Naive thymus-derived CD8-positive, alpha-beta T cell (primary cell): ENCODE measurements around the gene SMYD3. TPM values are rescaled to one million over a fixed set of nuclear protein-coding genes. Genes with fewer than 3 reads are reported as not detected.

Experiments
- ATAC-seq, 2 donors: fragments of 150-1000 bp; cut with Tn5 transposase in 1 of 2; sonication (Bioruptor Pico), chemical (Tn5 transposase) in 1 of 2; 1 replicate in 1 of 2; 2 replicates in 1 of 2; pipeline ENCODE4 v1.10.0; 2021; ENCODE audit warnings: mild to moderate bottlenecking in 2 of 2, moderate library complexity in 2 of 2
- POLR2A ChIA-PET: fragments of 350-600 bp; sonication (Branson Sonifier 250); formaldehyde crosslinking; loops from one replicate; lab custom pipeline; 2021; ENCODE audit warnings: antibody characterized with exemption; lab: Charles Lee
- DNase-seq, 10 donors: peaks; one replicate each; pipeline versions ENCODE4 v3.0.0 to v3.0.0-alpha.2; 2020 to 2022
- H3K27ac Mint-ChIP-seq, 10 donors: one replicate each; pipeline ENCODE4 v1.8.0; 2020 to 2022; ENCODE audit warnings: mild to moderate bottlenecking in 10 of 10, mixed read lengths in 10 of 10, moderate library complexity in 4 of 10, inconsistent platforms in 1 of 10
- H3K27me3 Mint-ChIP-seq, 5 donors: one replicate each; pipeline ENCODE4 v1.8.0; 2021 to 2022; ENCODE audit warnings: mixed read lengths in 5 of 5
- H3K36me3 Mint-ChIP-seq, 3 donors: one replicate each; pipeline ENCODE4 v1.8.0; 2020 to 2022; ENCODE audit warnings: mixed read lengths in 3 of 3, mild to moderate bottlenecking in 2 of 3, inconsistent platforms in 1 of 3
- H3K4me1 Mint-ChIP-seq, 4 donors: one replicate each; pipeline ENCODE4 v1.8.0; 2021 to 2022; ENCODE audit warnings: mixed read lengths in 4 of 4
- H3K4me3 Mint-ChIP-seq, 10 donors: one replicate each; pipeline ENCODE4 v1.8.0; 2020 to 2022; ENCODE audit warnings: mild to moderate bottlenecking in 10 of 10, mixed read lengths in 10 of 10, moderate library complexity in 6 of 10, inconsistent platforms in 1 of 10
- H3K9me3 Mint-ChIP-seq, 9 donors: one replicate each; pipeline ENCODE4 v1.8.0; 2020 to 2022; ENCODE audit warnings: mixed read lengths in 9 of 9, mild to moderate bottlenecking in 3 of 9, inconsistent platforms in 1 of 9, moderate library complexity in 1 of 9
- polyA plus RNA-seq, 3 donors: library from polyadenylated mRNA; unstranded; fragments of 300-500 nt; fragmentation: Illumina TruSeq; gene quantifications; one replicate each; pipeline ENCODE4 v1.2.3, GENCODE V29; 2021
- total RNA-seq, 8 experiments: library from RNA in 2 of 8; stranded (reverse) in 2 of 8; gene quantifications; one replicate each; pipeline ENCODE4 v1.2.3 and lab custom pipeline; 2021 to 2026

The SMYD3 gene
- total and polyA plus RNA-seq, 5 experiments from 2014 or later, result 19.1 to 42.1 (median 36.5) TPM

GRCh38 chr1:246001142-246001836 lies 505.8 kb downstream of the SMYD3 start:
- H3K4me3 Mint-ChIP-seq, result no peak overlapping the region
- no peak overlapping the region for H3K27ac Mint-ChIP-seq
- ATAC-seq (no peak), DNase-seq (no peak)
- POLR2A ChIA-PET, result no interaction called here
- peaks cover 0 to 9% (median 7%) of the 10 kb centered on the region in 3 donors for H3K36me3 Mint-ChIP-seq
- H3K27me3 Mint-ChIP-seq, result no peaks in the 10 kb centered on the region
- H3K9me3 Mint-ChIP-seq, result no peaks in the 10 kb centered on the region
- peaks cover 0 to 6% (median 0%) of the 10 kb centered on the region in 4 donors for H3K4me1 Mint-ChIP-seq

GRCh38 chr1:246000638-246001015 lies 506.5 kb downstream of the SMYD3 start:
- no peak for DNase-seq
- Mint-ChIP-seq H3K27me3 (no peaks in the 10 kb centered on the region), H3K4me1 (peaks cover 0 to 6% (median 0%) of the 10 kb centered on the region in 4 donors), H3K36me3 (peaks cover 0 to 11% (median 7%) of the 10 kb centered on the region in 3 donors), H3K4me3 (no peak overlapping the region), H3K9me3 (no peaks in the 10 kb centered on the region), H3K27ac (peak overlapping the region in 2 of 10 donors; percentile 18 to 35)
- POLR2A ChIA-PET, result no interaction called here
- ATAC-seq, result no peak

GRCh38 chr1:245999697-246000637 lies 507.1 kb downstream of the SMYD3 start:
- peak overlapping the region in 4 of 10 donors; percentile 18 to 84 (median 29) for H3K27ac Mint-ChIP-seq
- ATAC-seq (no peak), DNase-seq (no peak)
- no peaks in the 10 kb centered on the region for H3K9me3 Mint-ChIP-seq
- peaks cover 0 to 11% (median 7%) of the 10 kb centered on the region in 3 donors for H3K36me3 Mint-ChIP-seq
- peaks cover 0 to 6% (median 0%) of the 10 kb centered on the region in 4 donors for H3K4me1 Mint-ChIP-seq
- POLR2A ChIA-PET, result interaction anchor here (0.5 kb wide), 1 partner anchor 9 kb away, joined by 3 read pairs; no protein-coding TSS in a partner anchor
- no peak overlapping the region for H3K4me3 Mint-ChIP-seq
- no peaks in the 10 kb centered on the region for H3K27me3 Mint-ChIP-seq

GRCh38 chr1:245997471-245998258 lies 509.4 kb downstream of the SMYD3 start:
- Mint-ChIP-seq H3K9me3 (no peaks in the 10 kb centered on the region), H3K36me3 (peaks cover 0 to 12% (median 11%) of the 10 kb centered on the region in 3 donors), H3K4me1 (peaks cover 0 to 3% (median 0%) of the 10 kb centered on the region in 4 donors), H3K27me3 (no peaks in the 10 kb centered on the region), H3K4me3 (no peak overlapping the region), H3K27ac (peak overlapping the region in 1 of 10 donors; percentile 25)
- ATAC-seq (no peak), DNase-seq (no peak)
- POLR2A ChIA-PET, result no interaction called here

- Mint-ChIP-seq H3K27me3 (no peaks in the 10 kb centered on the region), H3K27ac (peak overlapping the region in 1 of 10 donors; percentile 62), H3K36me3 (peaks cover 0 to 12% (median 11%) of the 10 kb centered on the region in 3 donors), H3K9me3 (no peaks in the 10 kb centered on the region), H3K4me3 (no peak overlapping the region), H3K4me1 (peaks cover 0 to 2% (median 0%) of the 10 kb centered on the region in 4 donors)
- POLR2A ChIA-PET, result no interaction called here
- DNase-seq (no peak), ATAC-seq (no peak)
Measured at GRCh38 chr1:245996811-245997210, 510.3 kb downstream of the SMYD3 start.

- Mint-ChIP-seq H3K4me3 (no peak overlapping the region), H3K27ac (no peak overlapping the region), H3K9me3 (no peaks in the 10 kb centered on the region), H3K36me3 (peaks cover 0 to 16% (median 11%) of the 10 kb centered on the region in 3 donors), H3K27me3 (no peaks in the 10 kb centered on the region), H3K4me1 (peaks cover 0 to 2% (median 0%) of the 10 kb centered on the region in 4 donors)
- POLR2A ChIA-PET, result no interaction called here
- ATAC-seq, result no peak
- no peak for DNase-seq
Measured at GRCh38 chr1:245995474-245995873, 511.6 kb downstream of the SMYD3 start.

- Mint-ChIP-seq H3K27ac (no peak overlapping the region), H3K27me3 (no peaks in the 10 kb centered on the region), H3K4me3 (no peak overlapping the region), H3K9me3 (no peaks in the 10 kb centered on the region), H3K36me3 (peaks cover 0 to 17% (median 2%) of the 10 kb centered on the region in 3 donors), H3K4me1 (peaks cover 0 to 4% (median 1%) of the 10 kb centered on the region in 4 donors)
- no peak for DNase-seq
- POLR2A ChIA-PET, result no interaction called here
- no peak for ATAC-seq
Measured at GRCh38 chr1:245991266-245991665, 515.8 kb downstream of the SMYD3 start.

GRCh38 chr1:245990315-245991022 lies 516.6 kb downstream of the SMYD3 start:
- Mint-ChIP-seq H3K36me3 (peaks cover 0 to 17% (median 0%) of the 10 kb centered on the region in 3 donors), H3K4me3 (no peak overlapping the region), H3K27ac (no peak overlapping the region)

GRCh38 chr1:245988393-245989078 lies 518.5 kb downstream of the SMYD3 start:
- ATAC-seq, result no peak
- H3K9me3 Mint-ChIP-seq, result no peaks in the 10 kb centered on the region
- no peak overlapping the region for H3K4me3 Mint-ChIP-seq
- peaks cover 0 to 12% (median 0%) of the 10 kb centered on the region in 3 donors for H3K36me3 Mint-ChIP-seq
- no peak overlapping the region for H3K27ac Mint-ChIP-seq
- peaks cover 0 to 7% (median 3%) of the 10 kb centered on the region in 4 donors for H3K4me1 Mint-ChIP-seq
- POLR2A ChIA-PET, result no interaction called here
- no peaks in the 10 kb centered on the region for H3K27me3 Mint-ChIP-seq
- DNase-seq, result no peak

More at GRCh38 chr1:245990315-245991022, 516.6 kb downstream of the SMYD3 start:
- no peak for DNase-seq
- POLR2A ChIA-PET, result no interaction called here
- H3K9me3 Mint-ChIP-seq, result no peaks in the 10 kb centered on the region
- ATAC-seq, result no peak
- peaks cover 0 to 4% (median 1%) of the 10 kb centered on the region in 4 donors for H3K4me1 Mint-ChIP-seq
- H3K27me3 Mint-ChIP-seq, result no peaks in the 10 kb centered on the region

- Mint-ChIP-seq H3K9me3 (no peaks in the 10 kb centered on the region), H3K4me1 (peaks cover 0 to 7% (median 3%) of the 10 kb centered on the region in 4 donors), H3K27ac (no peak overlapping the region), H3K27me3 (no peaks in the 10 kb centered on the region), H3K36me3 (peaks cover 0 to 11% (median 0%) of the 10 kb centered on the region in 3 donors), H3K4me3 (no peak overlapping the region)
- DNase-seq (no peak), ATAC-seq (no peak)
- POLR2A ChIA-PET, result no interaction called here
Measured at GRCh38 chr1:245987997-245988392, 519.1 kb downstream of the SMYD3 start.

GRCh38 chr1:245987577-245987976 lies 519.5 kb downstream of the SMYD3 start:
- H3K4me3 Mint-ChIP-seq, result no peak overlapping the region
- POLR2A ChIA-PET, result no interaction called here
- no peak overlapping the region for H3K27ac Mint-ChIP-seq
- peaks cover 0 to 11% (median 0%) of the 10 kb centered on the region in 3 donors for H3K36me3 Mint-ChIP-seq
- peaks cover 0 to 7% (median 3%) of the 10 kb centered on the region in 4 donors for H3K4me1 Mint-ChIP-seq
- ATAC-seq (no peak), DNase-seq (no peak)
- H3K27me3 Mint-ChIP-seq, result no peaks in the 10 kb centered on the region
- H3K9me3 Mint-ChIP-seq, result no peaks in the 10 kb centered on the region
